ENCODE measurements around the gene AVEN. TPM values are rescaled to one million over a fixed set of nuclear protein-coding genes. Genes with fewer than 3 reads are reported as not detected.

AVEN gene
- total and polyA plus RNA-seq, 2 of the 13 experiments (the other 11 are each of a cell fraction or from before 2014, with no cell fraction given), result 4.4 to 17.5 TPM

DNA sequence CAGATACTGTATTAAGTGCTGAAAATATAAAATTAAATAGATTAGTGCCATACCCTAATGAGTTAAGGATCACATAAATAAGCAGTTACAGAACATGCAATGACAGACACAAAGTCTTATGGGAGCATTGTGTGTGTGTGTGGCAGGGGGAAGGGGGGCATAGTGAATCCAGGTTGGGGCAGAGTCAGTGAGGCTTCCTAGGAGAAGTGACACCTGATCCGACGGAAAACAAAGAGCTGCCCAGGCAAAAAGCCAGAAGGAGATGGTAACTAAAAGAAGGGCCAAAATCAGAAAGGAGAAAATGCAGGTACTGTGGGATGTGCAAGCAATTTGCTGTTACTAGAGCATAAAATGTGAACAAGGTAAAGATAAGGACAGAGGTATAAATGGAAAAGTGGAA lies 150.8 kb downstream of the AVEN start (continued):
- no peak for TF ChIP-seq MEIS1 (CRISPR knock-in tag; IDR thresholded peaks at IDR 0.05; ENCODE audit: borderline replicate concordance)
- no peak for TF ChIP-seq NFE2 (CRISPR knock-in tag; IDR thresholded peaks at IDR 0.05)

DNA sequence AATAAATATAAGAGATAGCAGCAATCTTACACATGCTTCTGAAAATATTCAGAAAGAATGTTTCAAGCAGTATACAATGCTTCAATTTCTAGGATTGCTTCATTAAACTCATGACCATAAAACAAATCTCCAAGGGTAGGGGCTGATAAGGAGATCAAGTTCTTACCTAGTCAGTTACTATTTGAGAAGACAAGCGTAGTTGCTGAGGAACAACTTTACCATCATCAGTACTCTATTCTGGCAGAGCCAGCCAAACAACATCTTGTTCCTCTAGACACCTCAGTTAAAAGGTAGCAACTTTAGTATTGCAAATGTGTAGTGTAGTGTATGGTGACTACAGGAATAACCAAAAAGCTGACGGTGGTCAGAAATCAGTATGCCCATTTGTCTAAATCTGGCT lies 156.1 kb downstream of the AVEN start:
- H3K36me3 ChIP-seq (replicated peaks in 1 of 2; ENCODE audit: control insufficient read depth in 1 of 2, insufficient read depth in 2 of 2, low read length in 2 of 2), result no peaks in the 10 kb centered on the region
- CTCF ChIA-PET (ENCODE audit: low intra/inter-chr PET ratio, low total read pairs), result no interaction called here
- TF ChIP-seq, protein P1, sequence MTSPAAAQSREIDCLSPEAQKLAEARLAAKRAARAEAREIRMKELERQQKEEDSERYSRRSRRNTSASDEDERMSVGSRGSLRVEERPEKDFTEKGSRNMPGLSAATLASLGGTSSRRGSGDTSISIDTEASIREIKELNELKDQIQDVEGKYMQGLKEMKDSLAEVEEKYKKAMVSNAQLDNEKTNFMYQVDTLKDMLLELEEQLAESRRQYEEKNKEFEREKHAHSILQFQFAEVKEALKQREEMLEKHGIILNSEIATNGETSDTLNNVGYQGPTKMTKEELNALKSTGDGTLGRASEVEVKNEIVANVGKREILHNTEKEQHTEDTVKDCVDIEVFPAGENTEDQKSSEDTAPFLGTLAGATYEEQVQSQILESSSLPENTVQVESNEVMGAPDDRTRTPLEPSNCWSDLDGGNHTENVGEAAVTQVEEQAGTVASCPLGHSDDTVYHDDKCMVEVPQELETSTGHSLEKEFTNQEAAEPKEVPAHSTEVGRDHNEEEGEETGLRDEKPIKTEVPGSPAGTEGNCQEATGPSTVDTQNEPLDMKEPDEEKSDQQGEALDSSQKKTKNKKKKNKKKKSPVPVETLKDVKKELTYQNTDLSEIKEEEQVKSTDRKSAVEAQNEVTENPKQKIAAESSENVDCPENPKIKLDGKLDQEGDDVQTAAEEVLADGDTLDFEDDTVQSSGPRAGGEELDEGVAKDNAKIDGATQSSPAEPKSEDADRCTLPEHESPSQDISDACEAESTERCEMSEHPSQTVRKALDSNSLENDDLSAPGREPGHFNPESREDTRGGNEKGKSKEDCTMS (CRISPR knock-in tag; conservative IDR thresholded peaks at IDR 0.05), result no peak
- TF ChIP-seq PRMT3 (CRISPR knock-in tag; IDR thresholded peaks at IDR 0.05; ENCODE audit: borderline replicate concordance, low read depth) (no peak), SIN3B (IDR thresholded peaks at IDR 0.05; ENCODE audit: low read length) (no peak), EED (CRISPR knock-in tag; IDR thresholded peaks at IDR 0.05) (no peak), ZNF790 (CRISPR knock-in tag; IDR thresholded peaks at IDR 0.05; ENCODE audit: borderline replicate concordance) (no peak), ZNF703 (CRISPR knock-in tag; IDR thresholded peaks at IDR 0.05; ENCODE audit: borderline replicate concordance) (no peak), HOXA7 (CRISPR knock-in tag; IDR thresholded peaks at IDR 0.05) (no peak), ZSCAN20 (CRISPR knock-in tag; IDR thresholded peaks at IDR 0.05; ENCODE audit: borderline replicate concordance) (no peak), ZNF432 (CRISPR knock-in tag; IDR thresholded peaks at IDR 0.05; ENCODE audit: borderline replicate concordance) (no peak), FOSL2 (CRISPR knock-in tag; IDR thresholded peaks at IDR 0.05) (no peak), ZNF24 (IDR thresholded peaks at IDR 0.05) (no peak), TBL1XR1 (IDR thresholded peaks at IDR 0.05; ENCODE audit: borderline replicate concordance, low read length, partially characterized antibody) (no peak)
- TF ChIP-seq, protein P2, sequence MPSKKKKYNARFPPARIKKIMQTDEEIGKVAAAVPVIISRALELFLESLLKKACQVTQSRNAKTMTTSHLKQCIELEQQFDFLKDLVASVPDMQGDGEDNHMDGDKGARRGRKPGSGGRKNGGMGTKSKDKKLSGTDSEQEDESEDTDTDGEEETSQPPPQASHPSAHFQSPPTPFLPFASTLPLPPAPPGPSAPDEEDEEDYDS (CRISPR knock-in tag; IDR thresholded peaks at IDR 0.05), result no peak
- TF ChIP-seq, protein P3, sequence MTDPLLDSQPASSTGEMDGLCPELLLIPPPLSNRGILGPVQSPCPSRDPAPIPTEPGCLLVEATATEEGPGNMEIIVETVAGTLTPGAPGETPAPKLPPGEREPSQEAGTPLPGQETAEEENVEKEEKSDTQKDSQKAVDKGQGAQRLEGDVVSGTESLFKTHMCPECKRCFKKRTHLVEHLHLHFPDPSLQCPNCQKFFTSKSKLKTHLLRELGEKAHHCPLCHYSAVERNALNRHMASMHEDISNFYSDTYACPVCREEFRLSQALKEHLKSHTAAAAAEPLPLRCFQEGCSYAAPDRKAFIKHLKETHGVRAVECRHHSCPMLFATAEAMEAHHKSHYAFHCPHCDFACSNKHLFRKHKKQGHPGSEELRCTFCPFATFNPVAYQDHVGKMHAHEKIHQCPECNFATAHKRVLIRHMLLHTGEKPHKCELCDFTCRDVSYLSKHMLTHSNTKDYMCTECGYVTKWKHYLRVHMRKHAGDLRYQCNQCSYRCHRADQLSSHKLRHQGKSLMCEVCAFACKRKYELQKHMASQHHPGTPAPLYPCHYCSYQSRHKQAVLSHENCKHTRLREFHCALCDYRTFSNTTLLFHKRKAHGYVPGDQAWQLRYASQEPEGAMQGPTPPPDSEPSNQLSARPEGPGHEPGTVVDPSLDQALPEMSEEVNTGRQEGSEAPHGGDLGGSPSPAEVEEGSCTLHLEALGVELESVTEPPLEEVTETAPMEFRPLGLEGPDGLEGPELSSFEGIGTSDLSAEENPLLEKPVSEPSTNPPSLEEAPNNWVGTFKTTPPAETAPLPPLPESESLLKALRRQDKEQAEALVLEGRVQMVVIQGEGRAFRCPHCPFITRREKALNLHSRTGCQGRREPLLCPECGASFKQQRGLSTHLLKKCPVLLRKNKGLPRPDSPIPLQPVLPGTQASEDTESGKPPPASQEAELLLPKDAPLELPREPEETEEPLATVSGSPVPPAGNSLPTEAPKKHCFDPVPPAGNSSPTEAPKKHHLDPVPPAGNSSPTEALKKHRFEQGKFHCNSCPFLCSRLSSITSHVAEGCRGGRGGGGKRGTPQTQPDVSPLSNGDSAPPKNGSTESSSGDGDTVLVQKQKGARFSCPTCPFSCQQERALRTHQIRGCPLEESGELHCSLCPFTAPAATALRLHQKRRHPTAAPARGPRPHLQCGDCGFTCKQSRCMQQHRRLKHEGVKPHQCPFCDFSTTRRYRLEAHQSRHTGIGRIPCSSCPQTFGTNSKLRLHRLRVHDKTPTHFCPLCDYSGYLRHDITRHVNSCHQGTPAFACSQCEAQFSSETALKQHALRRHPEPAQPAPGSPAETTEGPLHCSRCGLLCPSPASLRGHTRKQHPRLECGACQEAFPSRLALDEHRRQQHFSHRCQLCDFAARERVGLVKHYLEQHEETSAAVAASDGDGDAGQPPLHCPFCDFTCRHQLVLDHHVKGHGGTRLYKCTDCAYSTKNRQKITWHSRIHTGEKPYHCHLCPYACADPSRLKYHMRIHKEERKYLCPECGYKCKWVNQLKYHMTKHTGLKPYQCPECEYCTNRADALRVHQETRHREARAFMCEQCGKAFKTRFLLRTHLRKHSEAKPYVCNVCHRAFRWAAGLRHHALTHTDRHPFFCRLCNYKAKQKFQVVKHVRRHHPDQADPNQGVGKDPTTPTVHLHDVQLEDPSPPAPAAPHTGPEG (CRISPR knock-in tag; IDR thresholded peaks at IDR 0.05), result no peak

More for the DNA sequence above, 156.1 kb downstream of the AVEN start:
- Histone ChIP-seq H2AFZ (ENCODE audit: low read length) (no peak overlapping the region), H4K20me1 (ENCODE audit: insufficient read depth, low read length) (no peaks in the 10 kb centered on the region), H3K4me3 (replicated peaks in 1 of 3; ENCODE audit: insufficient read depth in 1 of 3, low read depth in 2 of 3, low read length in 3 of 3) (no peak overlapping the region), H3K9ac (ENCODE audit: insufficient read depth, low read depth, low read length) (no peak overlapping the region), H3K9me3 (ENCODE audit: low read length) (no peaks in the 10 kb centered on the region; the same call in 1 of the 2 replicates), H3K27me3 (ENCODE audit: control insufficient read depth in 1 of 2, insufficient read depth in 2 of 2, low read length in 2 of 2) (no peaks in the 10 kb centered on the region), H3K79me2 (ENCODE audit: insufficient read depth, low read length) (no peaks in the 10 kb centered on the region), H3K4me2 (ENCODE audit: low read depth, low read length) (no peak overlapping the region), H3K27ac (ENCODE audit: extremely low read length, insufficient read depth, low read length) (no peak overlapping the region), H3K4me1 (ENCODE audit: insufficient read depth, low read length) (no peaks in the 10 kb centered on the region)
- POLR2A ChIA-PET, result no interaction called here
- in situ Hi-C loops (cut with HindIII; ENCODE audit: extremely low pct_ligation_motif_present, low pct_unique_long_range_greater_than_20kb), result no loop called here
- WGBS (ENCODE audit: low lambda C conversion rate), result 96% methylated on average over 2 of the region's 2 CpGs
- FAIRE-seq (no peak), ATAC-seq (no peak), DNase-seq (ENCODE audit: low spot score) (no peak)
- BruUV-seq (replicated peaks), result no TSS peak
- intact Hi-C loops (cut with micrococcal nuclease; ENCODE audit: unreplicated experiment), result no loop called here

All from HepG2 (cell line).